B cell (primary cell): Measurements from ENCODE around the gene PARS2. TPM values are rescaled to one million over a fixed set of nuclear protein-coding genes. Genes with fewer than 3 reads are reported as not detected.
A peak's percentile ranks its signal among the peaks of the same experiment; 100 is the strongest.

Source experiments
- ATAC-seq: fragments of 200-7000 bp; cut with Tn5 transposase; one replicate; pipeline ENCODE4 v1.10.0; 2021; ENCODE audit warnings: low read depth, mild to moderate bottlenecking, moderate number of reproducible peaks, moderate library complexity
- CTCF ChIA-PET: fragments of 350-600 bp; sonication (Branson Sonifier 250); formaldehyde crosslinking; loops from one replicate; lab custom pipeline; 2021; ENCODE audit warnings: antibody characterized with exemption, inconsistent platforms; lab: Charles Lee
- POLR2A ChIA-PET: fragments of 350-600 bp; sonication (Branson Sonifier 250); formaldehyde crosslinking; loops from one replicate; lab custom pipeline; 2021; ENCODE audit warnings: antibody characterized with exemption; lab: Charles Lee
- DNase-seq: peaks from one replicate; pipeline ENCODE4 v3.0.0; 2013
- H2AFZ ChIP-seq: 2 replicates; pipeline ENCODE4 v1.6.1; 2012; ENCODE audit warnings: mild to moderate bottlenecking, low read depth, low read length; ENCODE audit not compliant: insufficient read depth, poor library complexity, severe bottlenecking
- H3K27ac ChIP-seq, 2 donors: 1 replicate in 1 of 2; 2 replicates in 1 of 2; pipeline ENCODE4 v1.5.1; 2012 to 2013; ENCODE audit warnings: low read length in 2 of 2, mild to moderate bottlenecking in 2 of 2, moderate library complexity in 1 of 2
- H3K27me3 ChIP-seq, 4 experiments: fragments of 200-600 bp in 1 of 4; sonication (generic) in 1 of 4; replicated peaks in 1 of 4; 1 replicate in 2 of 4; 2 replicates in 2 of 4; pipeline versions ENCODE4 v1.6.1 to v1.7.0; 2013 to 2016; ENCODE audit warnings: low read length in 3 of 4, mild to moderate bottlenecking in 2 of 4, mixed read lengths in 1 of 4, moderate library complexity in 1 of 4; ENCODE audit not compliant: insufficient read depth in 4 of 4, control insufficient read depth in 3 of 4; ENCODE audit errors: control extremely low read depth in 1 of 4
- H3K36me3 ChIP-seq, 2 experiments: replicated peaks in 1 of 2; 1 replicate in 1 of 2; 2 replicates in 1 of 2; pipeline versions ENCODE4 v1.6.1 to v1.7.1; 2013; ENCODE audit warnings: low read length in 1 of 2; ENCODE audit not compliant: insufficient read depth in 2 of 2, control insufficient read depth in 1 of 2; ENCODE audit errors: control extremely low read depth in 1 of 2, extremely low read depth in 1 of 2
- H3K4me1 ChIP-seq, 2 donors: fragments of 200-600 bp in 1 of 2; sonication (generic) in 1 of 2; 1 replicate in 1 of 2; 2 replicates in 1 of 2; pipeline versions ENCODE4 v1.5.1 to v1.6.1; 2013 to 2017; ENCODE audit warnings: low read length in 2 of 2; ENCODE audit not compliant: control insufficient read depth in 2 of 2, insufficient read depth in 2 of 2
- H3K4me2 ChIP-seq: replicated peaks from 2 replicates; pipeline ENCODE3; 2012; ENCODE audit warnings: mild to moderate bottlenecking, low read depth, low read length; ENCODE audit not compliant: poor library complexity, severe bottlenecking
- H3K4me3 ChIP-seq, 5 experiments: fragments of 200-600 bp in 1 of 5; sonication (generic) in 1 of 5; 1 replicate in 3 of 5; 2 replicates in 2 of 5; pipeline versions ENCODE4 v1.5.1 to v1.7.0; 2011 to 2016; ENCODE audit warnings: low read length in 4 of 5, mild to moderate bottlenecking in 4 of 5, low read depth in 2 of 5, control low read depth in 1 of 5, moderate library complexity in 1 of 5; ENCODE audit not compliant: insufficient read depth in 1 of 5; ENCODE audit errors: control extremely low read depth in 1 of 5, extremely low read depth in 1 of 5
- H3K79me2 ChIP-seq: fragments of 200-600 bp; sonication (generic); one replicate; pipeline ENCODE4 v1.6.0; 2016; ENCODE audit warnings: low read length; ENCODE audit not compliant: control insufficient read depth, insufficient read depth
- H3K9ac ChIP-seq: fragments of 200-600 bp; sonication (generic); 2 replicates; pipeline ENCODE4 v1.6.1; 2017; ENCODE audit warnings: mild to moderate bottlenecking, low read length, moderate library complexity
- H3K9me3 ChIP-seq, 3 donors: one replicate each; pipeline versions ENCODE4 v1.6.1 to v1.7.1; 2013; ENCODE audit warnings: low read length in 2 of 3; ENCODE audit not compliant: control insufficient read depth in 2 of 3, insufficient read depth in 1 of 3; ENCODE audit errors: control extremely low read depth in 1 of 3
- H4K20me1 ChIP-seq: 2 replicates; pipeline ENCODE4 v1.6.0; 2012; ENCODE audit warnings: mild to moderate bottlenecking, low read length; ENCODE audit not compliant: insufficient read depth, control insufficient read depth, poor library complexity, severe bottlenecking
- H3K27ac Mint-ChIP-seq: one replicate; pipeline ENCODE4 v1.8.0; 2021; ENCODE audit warnings: mixed read lengths
- H3K27me3 Mint-ChIP-seq: one replicate; pipeline ENCODE4 v1.8.0; 2021; ENCODE audit warnings: mixed read lengths
- H3K4me1 Mint-ChIP-seq: one replicate; pipeline ENCODE4 v1.8.0; 2021; ENCODE audit warnings: mixed read lengths
- H3K4me3 Mint-ChIP-seq: one replicate; pipeline ENCODE4 v1.8.0; 2021; ENCODE audit warnings: mixed read lengths
- H3K9me3 Mint-ChIP-seq: one replicate; pipeline ENCODE4 v1.8.0; 2022; ENCODE audit warnings: mixed read lengths; ENCODE audit not compliant: insufficient read depth
- CTCF ChIP-seq: fragments of 200-600 bp; IDR thresholded peaks from one replicate; pipeline ENCODE4 v1.8.0; 2022; ENCODE audit warnings: antibody characterized with exemption, mild to moderate bottlenecking
- EZH2 ChIP-seq: IDR thresholded peaks from 2 replicates; pipeline ENCODE4 v1.6.1; 2012; ENCODE audit warnings: borderline replicate concordance, low read depth, mild to moderate bottlenecking, moderate library complexity, low read length; ENCODE audit not compliant: insufficient read depth, poor library complexity, severe bottlenecking
- WGBS: methylation state at CpG from one replicate; pipeline ENCODE4 v1.1.5; 2013; ENCODE audit warnings: missing lambda C conversion rate; ENCODE audit not compliant: insufficient coverage; 5-methylcytosine and 5-hydroxymethylcytosine counted together
- intact Hi-C: fragments of 100-400 bp; cut with micrococcal nuclease; formaldehyde crosslinking; loops from one replicate; pipeline ENCODE4 v1.10.0; 2022
- polyA plus RNA-seq: library from polyadenylated mRNA; depleted of rRNA; stranded (reverse); fragments of >200 nt; gene quantifications from 2 replicates; pipeline ENCODE4 v1.2.3, GENCODE V29; 2012
- total RNA-seq, 2 donors: library from RNA; stranded (reverse); fragments of 120-200 nt in 1 of 2; gene quantifications; 1 replicate in 1 of 2; 2 replicates in 1 of 2; pipeline versions ENCODE4 v1.2.3 to v1.2.4, GENCODE V29; 2013 to 2022

PARS2 gene
- total and polyA plus RNA-seq, 2 donors (not counting 1 experiment from before 2014, with no cell fraction given): 1.00 to 4.9 TPM

DNA sequence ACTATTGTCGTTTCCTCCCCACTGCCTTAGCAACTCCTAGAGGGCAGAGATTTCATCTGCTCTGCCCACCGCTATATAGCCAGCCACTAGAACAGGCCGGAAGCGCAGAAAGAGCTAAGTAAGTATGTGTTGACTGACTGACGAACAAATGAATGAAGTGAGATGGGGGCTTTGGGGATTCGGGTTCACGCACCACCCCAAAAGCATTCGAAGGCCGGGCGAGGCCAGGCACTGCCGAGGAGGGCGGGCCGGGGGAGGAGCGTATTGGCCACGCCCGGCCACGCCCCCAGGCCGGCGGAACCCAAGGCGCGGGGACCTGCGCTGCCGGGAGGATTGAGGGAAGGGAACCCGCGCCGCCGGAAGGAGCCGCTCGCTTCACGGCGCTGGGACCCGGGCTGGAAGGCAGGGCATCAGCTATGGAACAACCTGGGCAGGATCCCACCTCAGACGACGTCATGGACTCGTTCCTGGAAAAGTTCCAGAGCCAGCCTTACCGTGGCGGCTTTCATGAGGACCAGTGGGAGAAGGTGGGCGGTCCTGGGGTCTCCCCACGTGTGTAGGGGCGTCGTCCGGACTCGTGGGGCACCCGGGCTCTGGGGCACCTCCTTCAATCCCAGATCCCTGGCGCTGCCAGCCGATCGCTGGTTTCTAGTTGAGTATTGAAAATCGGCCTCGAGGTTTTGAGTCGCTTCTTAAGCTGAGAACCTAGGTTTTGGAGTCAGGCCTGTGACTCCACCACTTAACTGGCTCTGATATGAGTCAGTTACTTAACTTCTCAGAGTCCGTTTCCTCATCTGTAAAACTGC is 48.6 kb downstream of the PARS2 start, which contains the start of gene TTC4:
Gene TTC4 (plus strand): TSS at position 369 of the 806 bp plus-strand sequence. CDS start 48 bp downstream, at position 417.
- H3K36me3 ChIP-seq: peaks cover 0 to 11% of the 10 kb centered on the region in 2 experiments
- H3K9me3 ChIP-seq: no peaks in the 10 kb centered on the region
- no peaks in the 10 kb centered on the region for H3K27me3 Mint-ChIP-seq
- CTCF ChIA-PET: interaction anchor here (1.7 kb wide), 1 partner anchor 85 kb away, joined by 5 read pairs; the partner anchor contains the start of gene TTC22
- H3K27ac Mint-ChIP-seq: peak within 1 kb of the TSS; percentile 83
- H3K27ac ChIP-seq: peak within 1 kb of the TSS; percentile 50 to 71
- peak within 1 kb of the TSS; percentile 83 for H3K9ac ChIP-seq
- peaks cover 4% of the 10 kb centered on the region for H4K20me1 ChIP-seq
- H3K27me3 ChIP-seq: no peaks in the 10 kb centered on the region
- peaks cover 28% of the 10 kb centered on the region for H3K79me2 ChIP-seq
- intact Hi-C loops: loop anchor here (1.0 to 2.0 kb wide), 5 partner anchors 49 to 769 kb away; partner anchors contain the start of genes DHCR24, LRRC42, PARS2 and SSBP3
- peak; percentile 99 for ATAC-seq
- POLR2A ChIA-PET: interaction anchor here (1.2 kb wide), 1 partner anchor 85 kb away, joined by 3 read pairs; the partner anchor contains the start of gene TTC22
- H3K4me2 ChIP-seq: peak within 1 kb of the TSS; percentile 79
- H3K4me3 Mint-ChIP-seq: peak within 1 kb of the TSS; percentile 87
- peak within 1 kb of the TSS; percentile 95 for H2AFZ ChIP-seq
- peak within 1 kb of the TSS; percentile 81 to 92 (median 91) for H3K4me3 ChIP-seq
- H3K4me1 ChIP-seq: peaks cover 16 to 17% of the 10 kb centered on the region in 2 donors
- DNase-seq: peak; percentile 91
- peaks cover 26% of the 10 kb centered on the region for H3K4me1 Mint-ChIP-seq
- H3K9me3 Mint-ChIP-seq: no peaks in the 10 kb centered on the region
- TF ChIP-seq CTCF (no peak), EZH2 (no peak)
- WGBS: under 1% methylated on average over 47 of the region's 51 CpGs
